Hippocampal formation (tissue), 2 donors: ENCODE results near the gene FGD3.
"Not testable (repeated sequence)": the region's sequence is repeated elsewhere in the genome, so short reads cannot be mapped to it uniquely, and the experiment has no call there.

Source experiments
- DNase-seq, 2 donors: peaks; one replicate each; lab custom pipeline; 2025; lab: John Stamatoyannopoulos, UW

Gene FGD3

GRCh38 chr9:92947268-92948037 is at the start of gene FGD3:
FGD3 (plus strand) TSS chr9:92947523; CDS start chr9:92976257, 28,734 bp downstream.
- no peak for DNase-seq

- not testable (repeated sequence) for DNase-seq
Observed at GRCh38 chr9:92905137-92905536, 42.2 kb upstream of the FGD3 start.

GRCh38 chr9:92911511-92912475 is 35.5 kb upstream of the FGD3 start:
- DNase-seq, result no peak

- no peak for DNase-seq
Observed at GRCh38 chr9:92917176-92917800, 30.0 kb upstream of the FGD3 start.

GRCh38 chr9:92920437-92920836 is 26.9 kb upstream of the FGD3 start:
- DNase-seq, result no peak

- DNase-seq, result no peak
Observed at GRCh38 chr9:92931606-92932005, 15.7 kb upstream of the FGD3 start.

GRCh38 chr9:92934321-92934720 is 13.0 kb upstream of the FGD3 start:
- no peak for DNase-seq

GRCh38 chr9:92938025-92938424 is 9.3 kb upstream of the FGD3 start:
- no peak for DNase-seq

GRCh38 chr9:92941861-92942260 is 5.5 kb upstream of the FGD3 start:
- no peak for DNase-seq

- DNase-seq, result no peak
Observed at GRCh38 chr9:92942688-92943616, 4.4 kb upstream of the FGD3 start.

GRCh38 chr9:92944921-92945320 is 2.4 kb upstream of the FGD3 start:
- DNase-seq, result no peak

- no peak for DNase-seq
Observed at GRCh38 chr9:92945796-92946195, 1.5 kb upstream of the FGD3 start.

GRCh38 chr9:92948038-92948534 is 763 bp downstream of the FGD3 start:
- no peak for DNase-seq

GRCh38 chr9:92948632-92949031 is 1.3 kb downstream of the FGD3 start:
- no peak for DNase-seq

- DNase-seq, result no peak
Observed at GRCh38 chr9:92949266-92949982, 2.1 kb downstream of the FGD3 start.

- DNase-seq, result no peak
Observed at GRCh38 chr9:92950359-92950955, 3.1 kb downstream of the FGD3 start.

GRCh38 chr9:92952906-92953610 is 5.7 kb downstream of the FGD3 start:
- DNase-seq, result no peak

- DNase-seq, result no peak
Observed at GRCh38 chr9:92954049-92954861, 6.9 kb downstream of the FGD3 start.
